GM10266 (cell line): ENCODE measurements around the gene RAB12.
A peak's percentile ranks its signal among the peaks of the same experiment; 100 is the strongest.

Source experiments
- DNase-seq: peaks from one replicate; pipeline ENCODE4 v3.0.0; 2012; ENCODE audit errors: extremely low spot score
- CTCF ChIP-seq: IDR thresholded peaks from 2 replicates; pipeline ENCODE4 v1.5.1; 2012; ENCODE audit warnings: mild to moderate bottlenecking, low read depth; ENCODE audit not compliant: control insufficient read depth, insufficient read depth; ENCODE audit errors: missing control alignments

Gene RAB12

GRCh38 chr18:8673256-8674209, 64.3 kb downstream of the RAB12 start:
- DNase-seq = peak; percentile 47

DNA sequence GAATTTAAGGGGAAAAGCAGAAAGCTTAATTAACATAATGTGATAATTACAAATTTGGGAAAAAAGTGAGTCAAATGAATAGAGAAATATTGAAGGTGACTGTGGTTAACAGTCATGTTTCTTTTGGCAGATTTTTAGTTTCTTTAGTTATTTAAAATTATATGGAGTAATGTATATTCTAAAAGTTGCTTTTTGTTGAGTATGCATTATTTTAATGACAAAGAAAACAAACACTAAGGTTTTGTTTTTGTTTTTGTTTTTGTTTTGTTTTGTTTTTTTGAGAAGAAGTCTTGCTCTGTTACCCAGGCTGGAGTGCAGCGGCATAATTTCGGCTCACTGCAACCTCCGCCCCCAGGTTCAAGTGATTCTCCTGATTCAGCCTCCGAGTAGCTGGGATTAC, 65.8 kb downstream of the RAB12 start:
- no peak for DNase-seq
- TF ChIP-seq CTCF = no peak

More at GRCh38 chr18:8673256-8674209, 64.3 kb downstream of the RAB12 start:
- TF ChIP-seq CTCF = no peak

DNA sequence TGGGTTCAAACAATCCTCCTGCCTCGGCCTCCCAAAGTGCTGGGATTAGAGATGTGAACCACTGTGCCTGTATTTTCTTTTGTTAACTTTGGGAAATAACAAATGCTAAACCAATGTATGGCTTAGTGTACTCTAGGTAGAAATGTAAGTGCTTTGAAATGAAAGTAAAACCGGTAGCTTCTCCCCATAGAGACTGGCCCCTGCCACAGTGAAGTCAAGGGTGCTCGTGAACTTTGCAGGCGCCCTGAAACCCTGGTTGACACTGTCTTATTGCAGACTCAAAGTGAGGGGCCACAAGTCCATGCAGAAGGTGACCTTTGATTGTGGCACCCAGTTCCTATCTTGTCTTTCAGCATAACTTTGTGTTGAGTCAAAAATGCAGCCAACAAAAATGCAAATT, 72.0 kb downstream of the RAB12 start:
- TF ChIP-seq CTCF = no peak
- DNase-seq = no peak

- DNase-seq = no peak
- no peak for TF ChIP-seq CTCF
These were observed 75.3 kb downstream of the RAB12 start for GRCh38 chr18:8684577-8684976.

DNA sequence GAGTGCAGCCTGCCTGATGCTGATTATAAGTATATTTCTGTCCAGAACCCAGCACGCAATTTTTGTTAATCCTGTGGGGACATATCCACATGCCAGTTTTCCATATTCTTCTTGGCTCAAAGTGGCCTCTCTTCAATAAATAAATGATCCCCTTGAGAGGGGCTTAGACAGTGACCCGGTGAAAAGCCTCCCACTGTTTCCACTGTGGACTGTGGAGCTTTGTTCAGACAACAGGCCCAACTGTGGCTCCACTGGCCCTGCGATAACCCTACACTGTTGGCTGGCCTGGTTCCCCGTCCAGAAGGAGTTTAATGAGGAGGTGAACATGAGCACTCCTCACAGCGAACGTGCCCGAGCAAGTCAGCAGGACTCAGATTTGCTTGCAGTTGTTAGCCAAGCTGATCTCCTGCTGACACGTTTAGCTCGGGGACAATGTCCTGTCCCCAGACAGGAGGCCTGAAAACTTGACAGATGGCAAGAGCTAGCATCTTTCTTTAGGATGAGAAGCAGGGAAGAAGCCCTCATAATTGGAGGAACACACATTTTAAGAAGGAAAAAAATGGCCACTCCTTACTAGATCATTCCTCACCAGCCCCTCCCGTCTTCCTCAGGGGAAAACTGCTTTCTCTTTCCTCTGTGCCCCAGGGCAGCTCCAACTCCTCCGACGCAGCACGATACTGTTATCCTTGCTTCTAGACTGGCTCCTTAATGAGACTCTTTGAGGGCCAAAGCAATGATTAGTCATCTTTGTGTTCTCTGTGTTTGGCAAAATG, 76.1 kb downstream of the RAB12 start:
- DNase-seq = no peak

DNA sequence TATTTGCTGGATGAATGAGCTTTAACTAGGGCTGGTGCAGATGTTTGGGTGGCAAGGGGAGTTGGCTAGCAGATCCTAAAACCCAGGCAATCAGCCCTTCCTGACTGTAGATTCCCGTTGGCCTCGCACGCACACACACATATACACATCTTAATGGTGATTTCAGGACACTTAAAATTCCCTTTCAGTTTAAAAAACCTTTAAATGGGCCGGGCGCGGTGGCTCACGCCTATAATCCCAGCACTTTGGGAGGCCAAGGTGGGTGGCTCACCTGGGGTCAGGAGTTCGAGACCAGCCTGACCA, 76.6 kb downstream of the RAB12 start:
- no peak for DNase-seq
- TF ChIP-seq CTCF = no peak

More for the DNA sequence above, 76.1 kb downstream of the RAB12 start:
- no peak for TF ChIP-seq CTCF

- no peak for DNase-seq
- TF ChIP-seq CTCF = no peak
These were observed 77.4 kb downstream of the RAB12 start for GRCh38 chr18:8686611-8687010.
